HG02840 (cell line): ENCODE data around the gene DHRSX.
"Not testable (repeated sequence)": the region's sequence is repeated elsewhere in the genome, so short reads cannot be mapped to it uniquely, and the experiment has no call there.

Source experiments
- ATAC-seq: cut with Tn5 transposase; IDR thresholded peaks from one replicate; pipeline ENCODE4 v1.9.1; 2021; ENCODE audit warnings: mild to moderate bottlenecking, moderate library complexity, moderate number of reproducible peaks; ENCODE audit not compliant: unreplicated experiment, low FRiP score

Gene DHRSX

DNA sequence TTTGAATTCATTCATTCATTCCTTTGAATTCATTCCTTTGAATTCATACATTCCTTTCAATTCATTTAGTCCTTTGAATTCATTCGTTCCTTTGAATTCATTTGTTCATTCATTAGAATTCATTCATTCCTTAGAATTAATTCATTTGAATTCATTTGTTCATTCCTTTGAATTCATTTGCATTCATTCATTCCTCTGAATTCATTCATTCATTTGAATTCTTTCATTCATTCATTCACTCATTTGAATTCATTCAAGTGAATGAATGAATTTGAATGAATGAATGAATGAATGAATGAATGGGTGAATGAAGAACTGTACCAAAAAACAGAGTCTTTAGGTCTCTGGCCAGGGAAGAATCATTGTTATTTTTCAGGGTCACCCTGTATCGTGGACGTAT, 216.6 kb downstream of the DHRSX start:
- no peak for ATAC-seq

- ATAC-seq: no peak
Observed at GRCh38 chrX:2283111-2283859, 217.5 kb downstream of the DHRSX start.

- no peak for ATAC-seq
Observed at GRCh38 chrX:2282490-2283090, 218.2 kb downstream of the DHRSX start.

DNA sequence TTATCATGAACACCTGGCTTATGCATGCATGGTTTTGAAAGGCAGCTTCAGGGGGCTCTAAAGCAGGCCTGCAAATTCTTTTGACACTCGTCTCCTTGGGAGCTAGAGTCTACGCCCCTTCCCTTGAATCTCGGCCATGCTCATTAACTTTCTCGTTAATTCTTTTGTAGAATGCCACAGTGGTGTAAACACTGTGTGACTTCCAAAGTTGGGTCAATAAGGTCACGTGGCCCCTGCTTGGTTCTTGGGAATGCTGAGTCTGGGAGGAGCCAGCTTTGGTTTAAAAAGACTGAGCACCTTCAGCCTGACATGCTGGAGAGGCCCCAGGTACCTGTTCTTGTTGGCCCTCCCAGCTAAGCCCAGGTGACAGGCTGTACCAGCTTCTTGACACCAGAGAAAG, 228.4 kb downstream of the DHRSX start:
- no peak for ATAC-seq

DNA sequence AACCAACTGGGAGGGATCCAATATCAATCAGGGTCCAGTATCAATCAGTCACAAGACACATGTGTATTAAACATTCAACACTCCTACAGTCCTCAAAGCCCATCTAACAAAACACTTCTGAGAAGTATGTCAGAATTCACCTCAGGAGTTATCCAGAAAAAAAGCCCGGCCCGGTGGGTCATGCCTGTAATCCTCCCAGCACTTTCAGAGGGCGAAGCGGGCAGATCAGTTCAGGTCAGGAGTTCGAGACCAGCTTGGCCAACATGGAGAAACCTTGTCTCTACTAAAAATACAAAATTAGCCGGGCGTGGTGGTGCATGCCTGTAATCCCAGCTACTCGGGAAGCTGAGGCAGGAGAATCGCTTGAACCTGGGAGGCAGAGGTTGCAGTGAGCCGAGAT, 229.2 kb downstream of the DHRSX start:
- ATAC-seq: not testable (repeated sequence)

GRCh38 chrX:2270783-2271182, 230.0 kb downstream of the DHRSX start:
- not testable (repeated sequence) for ATAC-seq

DNA sequence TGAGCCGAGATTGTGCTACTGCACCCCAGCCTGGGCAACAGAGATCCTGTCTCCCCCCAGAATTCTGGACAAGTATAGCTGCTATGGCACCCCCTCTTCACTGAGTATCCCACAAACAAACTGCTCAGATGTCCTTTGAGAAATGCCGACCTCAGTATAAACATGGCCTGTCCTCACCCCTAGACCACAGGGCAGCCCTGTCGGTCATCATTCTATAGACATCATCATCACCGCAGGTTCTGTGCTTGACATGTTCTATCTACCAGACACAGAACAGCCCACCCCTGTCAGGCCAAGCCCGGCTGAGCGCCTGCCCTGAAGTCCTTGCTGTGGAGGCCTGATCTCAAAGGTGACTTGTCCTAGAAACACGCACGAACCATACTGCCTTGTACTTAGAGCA, 232.9 kb downstream of the DHRSX start:
- no peak for ATAC-seq

GRCh38 chrX:2266445-2267349, 234.1 kb downstream of the DHRSX start:
- ATAC-seq: no peak

DNA sequence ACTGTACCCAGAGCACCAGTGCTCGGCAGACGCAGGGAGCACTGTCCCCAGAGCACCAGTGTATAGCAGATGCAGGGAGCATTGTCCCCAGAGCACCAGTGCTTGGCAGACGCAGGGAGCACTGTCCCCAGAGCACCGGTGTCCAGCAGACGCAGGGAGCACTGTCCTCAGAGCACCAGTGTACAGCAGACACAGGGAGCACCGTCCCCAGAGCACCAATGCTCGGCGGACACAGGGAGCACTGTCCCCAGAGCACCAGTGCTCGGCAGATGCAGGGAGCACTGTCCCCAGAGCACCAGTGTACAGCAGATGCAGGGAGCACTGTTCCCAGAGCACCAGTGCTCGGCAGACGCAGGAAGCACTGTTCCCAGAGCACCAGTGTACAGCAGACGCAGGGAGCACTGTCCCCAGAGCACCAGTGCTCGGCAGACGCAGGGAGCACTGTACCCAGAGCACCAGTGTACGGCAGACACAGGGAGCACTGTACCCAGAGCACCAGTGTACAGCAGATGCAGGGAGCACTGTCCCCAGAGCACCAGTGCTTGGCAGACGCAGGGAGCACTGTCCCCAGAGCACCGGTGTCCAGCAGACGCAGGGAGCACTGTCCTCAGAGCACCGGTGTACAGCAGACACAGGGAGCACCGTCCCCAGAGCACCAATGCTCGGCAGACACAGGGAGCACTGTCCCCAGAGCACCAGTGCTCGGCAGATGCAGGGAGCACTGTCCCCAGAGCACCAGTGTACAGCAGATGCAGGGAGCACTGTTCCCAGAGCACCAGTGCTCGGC, 234.9 kb downstream of the DHRSX start:
- ATAC-seq: not testable (repeated sequence)

- ATAC-seq: no peak
Observed at GRCh38 chrX:2264179-2265030, 236.4 kb downstream of the DHRSX start.

DNA sequence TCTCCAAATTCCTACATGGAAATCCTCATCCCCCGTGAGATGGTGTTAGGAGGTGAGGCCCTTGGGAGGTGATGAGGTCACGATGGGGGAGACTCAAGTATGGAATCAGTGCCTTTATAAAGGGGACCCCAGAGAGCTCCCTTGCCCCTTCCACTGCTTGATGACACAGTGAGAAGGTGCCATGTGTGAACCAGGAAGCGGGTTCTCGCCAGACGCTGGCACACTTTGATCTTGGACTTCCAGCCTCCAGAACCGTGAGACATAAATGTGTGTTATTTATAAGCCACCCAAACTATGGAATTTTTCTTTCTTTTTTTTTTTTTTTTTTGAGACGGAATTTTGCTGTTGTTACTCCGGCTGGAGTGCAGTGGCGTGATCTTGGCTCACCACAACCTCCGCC, 237.6 kb downstream of the DHRSX start:
- ATAC-seq: no peak

DNA sequence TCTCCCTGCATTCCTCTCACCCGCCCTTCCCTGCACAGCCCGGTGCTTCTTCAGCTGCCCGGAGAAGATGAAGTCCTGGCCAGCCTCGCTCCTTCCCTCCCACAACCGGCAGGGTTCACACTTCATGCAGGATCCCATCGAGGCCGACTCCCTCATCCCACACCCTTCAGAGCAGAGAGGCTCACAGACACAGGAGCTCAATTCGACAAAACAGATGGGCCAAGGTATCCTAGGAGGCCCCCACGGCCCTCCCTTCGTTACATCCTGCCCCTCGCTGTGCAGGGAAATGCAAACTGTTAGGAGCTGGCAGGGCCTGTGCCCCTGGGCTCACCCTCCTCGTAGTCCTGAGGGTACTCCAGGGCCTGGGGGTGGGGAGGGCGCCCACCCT, 238.1 kb downstream of the DHRSX start:
- no peak for ATAC-seq

GRCh38 chrX:2261831-2262667, 238.7 kb downstream of the DHRSX start:
- ATAC-seq: no peak

GRCh38 chrX:2252331-2253065, 248.3 kb downstream of the DHRSX start:
- ATAC-seq: no peak

- no peak for ATAC-seq
Observed at GRCh38 chrX:2251211-2251610, 249.6 kb downstream of the DHRSX start.

DNA sequence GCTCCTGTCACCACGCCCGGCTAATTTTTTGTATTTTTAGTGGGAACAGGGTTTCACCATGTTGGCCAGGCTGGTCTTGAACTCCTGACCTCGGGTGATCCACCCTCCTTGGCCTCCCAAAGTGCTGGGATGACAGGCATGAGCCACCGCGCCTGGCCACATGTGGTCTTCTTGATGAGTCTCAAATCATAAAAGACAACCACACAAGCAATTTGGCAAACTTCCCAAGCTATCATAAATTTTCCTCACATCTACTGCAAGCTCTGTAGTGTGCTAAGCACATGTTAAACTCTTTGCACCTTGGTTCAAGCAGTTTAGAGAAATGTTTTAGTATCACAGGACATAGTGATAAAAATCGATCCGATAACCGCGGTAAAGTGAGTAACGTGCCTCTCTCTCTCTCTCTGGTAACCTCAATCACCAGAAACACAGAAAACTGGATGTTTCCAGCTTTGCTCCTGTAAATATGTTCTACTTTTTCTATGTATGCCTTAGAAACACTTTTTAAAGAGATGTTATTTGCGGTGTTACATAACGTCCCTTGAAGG, 256.8 kb downstream of the DHRSX start:
- no peak for ATAC-seq

GRCh38 chrX:2242980-2243379, 257.8 kb downstream of the DHRSX start:
- ATAC-seq: no peak

GRCh38 chrX:2242326-2242725, 258.4 kb downstream of the DHRSX start:
- ATAC-seq: no peak
